Activated gamma-delta T cell treated with anti-CD3 and anti-CD28 coated beads, Interleukin-2, amount 50 U/mL, for 16 hours (primary cell): Measurements from ENCODE around the gene GALNT2.
A peak's percentile ranks its signal among the peaks of the same experiment; 100 is the strongest.

Experiments
- DNase-seq: peaks from one replicate; pipeline ENCODE4 v3.0.0-alpha.2; 2020; ENCODE audit warnings: low read depth

GALNT2 gene

GRCh38 chr1:230112782-230113181 is 45.7 kb downstream of the GALNT2 start:
- no peak for DNase-seq

- DNase-seq: no peak
These were observed 46.2 kb downstream of the GALNT2 start for GRCh38 chr1:230113235-230113592.

GRCh38 chr1:230113593-230114236 is 46.7 kb downstream of the GALNT2 start:
- no peak for DNase-seq

- no peak for DNase-seq
These were observed 47.2 kb downstream of the GALNT2 start for GRCh38 chr1:230114237-230114651.

GRCh38 chr1:230117694-230118093 is 50.7 kb downstream of the GALNT2 start:
- no peak for DNase-seq

GRCh38 chr1:230119340-230119739 is 52.3 kb downstream of the GALNT2 start:
- DNase-seq: no peak

- DNase-seq: no peak
These were observed 53.4 kb downstream of the GALNT2 start for GRCh38 chr1:230120289-230120920.

- no peak for DNase-seq
These were observed 53.9 kb downstream of the GALNT2 start for GRCh38 chr1:230120921-230121381.

GRCh38 chr1:230121950-230122349 is 54.9 kb downstream of the GALNT2 start:
- no peak for DNase-seq

- DNase-seq: no peak
These were observed 55.6 kb downstream of the GALNT2 start for GRCh38 chr1:230122366-230123279.

- no peak for DNase-seq
These were observed 56.5 kb downstream of the GALNT2 start for GRCh38 chr1:230123280-230124185.

- DNase-seq: no peak
These were observed 57.4 kb downstream of the GALNT2 start for GRCh38 chr1:230124186-230125128.

- no peak for DNase-seq
These were observed 58.1 kb downstream of the GALNT2 start for GRCh38 chr1:230125141-230125540.

- no peak for DNase-seq
These were observed 58.8 kb downstream of the GALNT2 start for GRCh38 chr1:230125640-230126528.

GRCh38 chr1:230126529-230127104 is 59.6 kb downstream of the GALNT2 start:
- DNase-seq: no peak

- peak; percentile 25 for DNase-seq
These were observed 60.3 kb downstream of the GALNT2 start for GRCh38 chr1:230127105-230128054.

- no peak for DNase-seq
These were observed 61.7 kb downstream of the GALNT2 start for GRCh38 chr1:230128569-230129285.
